GM19468 (cell line): ENCODE data around the gene SUSD3.
A peak's percentile ranks its signal among the peaks of the same experiment; 100 is the strongest.
"Not testable (repeated sequence)": the region's sequence is repeated elsewhere in the genome, so short reads cannot be mapped to it uniquely, and the experiment has no call there.

Experiments
- ATAC-seq: cut with Tn5 transposase; IDR thresholded peaks from one replicate; pipeline ENCODE4 v1.9.1; 2021; ENCODE audit warnings: mild to moderate bottlenecking, moderate library complexity, moderate number of reproducible peaks; ENCODE audit not compliant: unreplicated experiment; ENCODE audit errors: extremely low read depth

Gene SUSD3

GRCh38 chr9:93089481-93089991, 31.0 kb downstream of the SUSD3 start:
- ATAC-seq: no peak

DNA sequence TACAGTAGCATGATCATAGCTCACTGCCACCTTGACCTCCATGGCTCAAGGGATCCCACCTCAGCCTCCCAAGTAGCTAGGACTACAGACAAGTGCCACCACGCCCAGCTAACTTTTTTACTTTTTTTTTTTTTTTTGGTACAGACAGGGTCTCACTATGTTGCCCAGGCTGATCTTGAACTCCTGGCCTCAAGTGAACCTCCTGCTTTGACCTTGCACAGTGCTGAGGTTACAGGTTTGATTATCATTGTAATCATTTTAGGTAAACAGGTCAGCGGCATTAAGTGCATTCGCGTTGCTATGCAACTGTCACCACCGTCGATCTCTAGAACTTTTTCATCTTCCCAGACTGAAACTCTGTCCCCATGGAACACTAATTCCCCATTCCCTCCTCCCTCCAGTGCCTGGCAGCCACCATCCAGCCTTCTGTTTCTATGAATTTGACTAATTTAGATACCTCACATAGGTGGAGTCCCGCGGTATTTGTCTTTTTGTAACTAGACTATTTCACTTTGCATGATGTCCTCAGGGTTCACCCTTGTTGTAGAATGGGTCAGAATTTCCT, 31.7 kb downstream of the SUSD3 start:
- no peak for ATAC-seq

DNA sequence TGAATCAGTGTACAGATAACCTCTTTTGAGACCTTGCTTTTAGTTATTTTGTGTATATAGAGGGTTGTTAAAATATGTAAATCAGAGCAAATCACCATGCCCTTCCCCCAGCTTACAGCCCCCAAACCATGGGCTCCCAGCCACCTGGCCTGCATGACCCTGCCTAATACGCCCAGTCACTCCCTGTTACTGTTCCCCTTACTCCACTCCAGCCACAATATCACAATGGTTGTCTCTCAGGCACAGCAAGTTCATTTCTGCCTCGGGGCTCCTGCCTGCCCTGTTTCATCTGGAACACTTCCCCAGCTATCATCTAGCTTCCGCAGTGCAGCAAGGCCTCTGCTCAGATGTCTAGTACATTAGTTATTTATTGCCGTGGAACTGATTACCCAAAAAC, 32.6 kb downstream of the SUSD3 start:
- no peak for ATAC-seq

- ATAC-seq: no peak
Observed at GRCh38 chr9:93091453-93092081, 33.1 kb downstream of the SUSD3 start.

GRCh38 chr9:93092251-93092991, 33.9 kb downstream of the SUSD3 start:
- ATAC-seq: no peak

- no peak for ATAC-seq
Observed at GRCh38 chr9:93093127-93093876, 34.8 kb downstream of the SUSD3 start.

- no peak for ATAC-seq
Observed at GRCh38 chr9:93093877-93094657, 35.6 kb downstream of the SUSD3 start.

DNA sequence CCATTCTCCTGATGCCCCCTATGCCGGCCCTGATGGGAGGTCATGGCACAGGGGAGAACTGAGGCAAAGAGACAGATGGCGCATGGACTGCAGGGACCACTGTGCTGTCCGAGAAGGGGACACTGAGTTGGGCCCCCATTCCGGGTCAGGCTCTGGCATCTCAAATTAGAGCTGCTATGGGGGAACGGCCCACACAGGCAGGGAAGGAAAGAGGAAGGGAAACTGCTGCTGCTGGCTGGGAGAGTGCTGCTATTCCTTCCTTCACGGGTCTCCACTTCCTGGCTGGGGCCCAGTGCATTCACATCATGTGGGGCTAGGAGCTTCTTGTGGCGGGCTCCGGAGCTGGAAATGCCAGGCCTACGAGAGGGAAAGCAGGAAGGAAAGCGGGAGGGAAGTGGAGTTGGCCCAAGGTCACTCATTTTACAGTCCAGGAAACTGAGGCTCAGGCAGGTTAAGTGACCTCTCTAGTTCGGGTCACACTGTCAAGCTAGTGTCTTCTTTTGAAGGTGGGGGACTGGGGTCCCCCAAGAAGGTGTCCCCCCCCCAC, 36.2 kb downstream of the SUSD3 start:
- ATAC-seq: no peak

GRCh38 chr9:93095205-93096130, 37.0 kb downstream of the SUSD3 start:
- peak; percentile 34 for ATAC-seq

DNA sequence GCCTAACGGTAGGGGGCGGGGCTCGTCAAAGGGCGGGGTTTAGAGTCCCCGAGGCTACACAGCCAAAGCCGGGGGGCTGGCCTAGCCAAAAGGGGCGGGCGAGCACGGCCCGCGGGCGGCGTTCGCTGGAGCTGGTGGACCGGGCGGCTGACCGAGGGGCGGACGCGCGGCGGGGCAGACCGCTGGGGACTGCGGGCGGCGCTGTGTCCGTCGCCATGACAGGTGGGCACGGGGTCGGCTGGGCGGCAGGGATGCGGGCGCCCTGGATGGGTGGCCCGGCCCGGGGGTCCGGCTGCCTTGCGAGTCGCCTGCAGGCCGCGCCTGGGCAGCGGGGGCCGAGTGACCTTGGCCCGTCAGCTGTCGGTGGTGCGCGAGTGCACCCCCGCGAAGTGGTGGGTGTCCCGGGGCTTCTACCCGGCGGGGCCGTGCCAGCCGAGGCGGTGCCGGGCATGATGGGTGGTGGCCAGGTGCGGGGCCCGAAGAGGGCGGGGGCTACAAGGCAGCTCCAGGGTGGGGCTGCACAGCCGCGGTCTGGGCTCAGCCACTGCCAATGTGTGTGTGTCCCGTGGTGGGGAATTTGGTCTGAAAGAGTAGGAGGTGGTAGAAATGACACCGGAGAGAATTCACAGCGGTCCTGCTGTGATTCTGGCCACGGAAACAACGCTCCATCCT, 37.8 kb downstream of the SUSD3 start, which contains the start of gene CARD19:
TSS of gene CARD19 (plus strand) at position 87 of the 672 bp plus-strand sequence. CDS start at position 216, 129 bp downstream.
- peak; percentile 15 for ATAC-seq

DNA sequence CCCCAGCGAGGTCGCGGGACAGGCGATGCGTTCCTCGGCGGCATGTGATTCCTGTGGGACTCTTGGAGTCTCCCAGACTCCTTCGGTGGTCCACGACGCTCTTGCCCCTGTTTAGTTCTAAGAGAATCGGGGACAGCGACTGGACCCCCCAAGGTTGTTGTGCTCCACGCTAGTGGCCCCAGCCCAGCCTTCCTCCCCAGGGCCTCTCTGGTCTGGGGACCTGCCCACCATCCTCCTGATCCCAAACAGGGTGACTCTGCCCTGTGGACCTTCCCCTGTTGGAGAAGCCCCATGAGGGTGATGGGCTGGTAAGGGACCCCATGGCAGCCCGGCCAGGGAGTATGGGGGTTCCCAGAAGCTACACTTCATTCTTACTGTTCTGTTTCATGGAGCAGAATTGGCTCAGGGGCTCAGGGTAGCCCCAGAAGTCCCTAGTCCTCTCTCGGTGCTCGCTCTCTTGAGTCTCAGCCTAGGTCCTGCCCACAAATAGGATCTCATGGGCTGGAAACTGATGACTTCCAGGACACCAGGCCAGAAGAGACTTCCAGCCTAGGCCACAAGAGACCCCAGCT, 38.4 kb downstream of the SUSD3 start:
- ATAC-seq: no peak

GRCh38 chr9:93097511-93098201, 39.2 kb downstream of the SUSD3 start:
- no peak for ATAC-seq

- no peak for ATAC-seq
Observed at GRCh38 chr9:93098236-93098946, 39.9 kb downstream of the SUSD3 start.

DNA sequence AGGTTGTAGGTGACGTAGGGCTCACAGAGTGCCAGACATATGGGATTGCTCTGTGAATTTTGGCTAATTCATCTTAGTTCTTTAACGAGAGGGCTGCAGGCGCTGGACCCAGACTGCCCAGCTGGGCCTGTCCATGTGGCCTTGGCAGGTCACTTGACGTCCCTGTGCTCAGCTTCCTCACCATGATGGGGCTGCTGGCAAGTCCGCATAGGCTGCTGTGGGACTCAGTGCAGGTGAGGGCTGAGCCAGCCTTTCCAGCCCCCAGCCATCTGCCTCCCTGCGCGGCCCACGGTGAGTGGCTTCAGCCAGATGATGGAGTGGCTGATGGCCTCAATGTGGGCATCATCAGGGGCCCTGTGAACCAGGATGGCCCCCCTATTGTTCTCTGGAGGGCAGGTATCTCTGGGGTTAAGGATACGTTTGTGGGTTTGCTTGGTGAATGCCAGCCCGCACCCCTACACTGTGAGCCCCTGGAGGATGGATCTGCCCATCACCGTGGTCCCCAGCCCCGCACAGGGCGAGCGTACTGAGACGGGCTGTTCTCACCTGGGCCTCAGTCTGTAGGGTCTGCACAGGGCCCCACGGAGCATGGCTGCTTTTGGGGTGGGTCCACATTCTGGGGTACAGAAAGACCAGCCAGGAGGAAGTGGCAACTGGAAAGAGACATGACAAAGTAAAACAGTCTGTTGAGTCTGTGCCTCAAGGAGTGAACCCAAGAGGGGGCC, 41.2 kb downstream of the SUSD3 start:
- no peak for ATAC-seq

DNA sequence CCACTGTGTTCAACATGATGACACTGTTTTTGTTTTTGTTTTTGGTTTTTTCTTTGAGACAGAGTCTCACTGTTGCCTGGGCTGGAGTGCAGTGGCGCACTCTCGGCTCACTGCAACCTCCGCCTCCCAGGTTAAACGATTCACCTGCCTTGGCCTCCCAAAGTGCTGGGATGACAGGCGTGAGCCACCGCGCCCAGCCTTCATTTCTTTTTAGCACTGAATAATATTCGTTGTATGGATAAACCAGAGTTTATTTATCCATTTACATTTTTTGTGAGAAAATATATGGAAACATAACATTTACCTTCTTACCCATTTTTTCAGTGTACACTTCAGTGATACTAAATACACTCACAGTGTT, 41.8 kb downstream of the SUSD3 start:
- no peak for ATAC-seq

DNA sequence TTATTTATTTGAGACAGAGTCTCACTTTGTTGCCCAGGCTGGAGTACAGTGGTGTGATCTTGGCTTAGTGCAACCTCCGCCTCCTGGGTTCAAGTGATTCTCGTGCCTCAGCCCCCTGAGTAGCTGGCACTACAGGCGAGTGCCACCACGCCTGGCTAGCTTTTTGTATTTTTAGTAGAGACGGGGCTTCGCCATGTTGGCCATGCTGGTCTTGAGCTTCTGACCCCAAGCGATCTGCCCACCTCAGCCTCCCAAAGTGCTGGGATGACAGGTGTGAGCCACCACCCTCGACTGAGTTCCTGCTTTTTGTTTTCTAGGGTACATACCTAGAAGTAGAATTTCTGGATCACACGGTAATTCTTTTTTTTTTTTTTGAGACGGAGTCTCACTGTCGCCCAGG, 42.6 kb downstream of the SUSD3 start:
- not testable (repeated sequence) for ATAC-seq
